HepG2 (cell line): Measurements from ENCODE around the gene FRMD1. TPM values are rescaled to one million over a fixed set of nuclear protein-coding genes. Genes with fewer than 3 reads are reported as not detected.

ENCODE experiments used
- ATAC-seq: fragments of 200-7000 bp; cut with Tn5 transposase; 3 replicates; pipeline ENCODE4 v1.9.1; 2020; ENCODE audit warnings: mild to moderate bottlenecking, moderate library complexity
- BruUV-seq: library from RNA; stranded (reverse); fragments of 400-500 nt; replicated peaks from 2 replicates; lab custom pipeline; 2021; lab: Mats Ljungman, UMichigan
- CTCF ChIA-PET: fragments of 300-600 bp; formaldehyde crosslinking; extraction: SDS; loops from one replicate; lab custom pipeline; 2021; ENCODE audit warnings: low total read pairs, inconsistent platforms, low intra/inter-chr PET ratio; lab: Yijun Ruan, JAX
- POLR2A ChIA-PET: fragments of 350-600 bp; sonication (Branson Sonifier 250); formaldehyde crosslinking; loops from one replicate; lab custom pipeline; 2020; ENCODE audit warnings: antibody characterized with exemption, inconsistent platforms; lab: Yijun Ruan, JAX
- DNase-seq: peaks from one replicate; pipeline ENCODE4 v3.0.0-alpha.2; 2015; ENCODE audit warnings: low spot score
- FAIRE-seq: peaks from 3 replicates; lab custom pipeline; 2011; peaks lifted over from hg19 to GRCh38; lab: Jason Lieb, UNC
- H2AFZ ChIP-seq: one replicate; pipeline ENCODE4 v1.6.1; 2011; ENCODE audit warnings: low read length, inconsistent platforms
- H3K27ac ChIP-seq: fragments of 300-600 bp; 3 replicates; pipeline ENCODE4 v1.8.0; 2011; ENCODE audit warnings: mixed run types, mild to moderate bottlenecking, mixed read lengths, low read length, inconsistent platforms; ENCODE audit not compliant: insufficient read depth; ENCODE audit errors: extremely low read length
- H3K27me3 ChIP-seq, 2 experiments: fragments of 200-600 bp in 1 of 2; 2 replicates in 1 of 2; 3 replicates in 1 of 2; pipeline versions ENCODE4 v1.6.0 to v1.8.0; 2011; ENCODE audit warnings: low read length in 2 of 2, mild to moderate bottlenecking in 2 of 2, moderate library complexity in 2 of 2, inconsistent platforms in 1 of 2; ENCODE audit not compliant: insufficient read depth in 2 of 2, control insufficient read depth in 1 of 2
- H3K36me3 ChIP-seq, 2 experiments: fragments of 200-600 bp in 1 of 2; replicated peaks in 1 of 2; 2 replicates in 1 of 2; 3 replicates in 1 of 2; pipeline versions ENCODE4 v1.5.1 to v1.8.0; 2011; ENCODE audit warnings: low read length in 2 of 2, inconsistent platforms in 1 of 2; ENCODE audit not compliant: insufficient read depth in 2 of 2, control insufficient read depth in 1 of 2
- H3K4me1 ChIP-seq: 2 replicates; pipeline ENCODE4 v1.5.1; 2012; ENCODE audit warnings: low read length, inconsistent platforms; ENCODE audit not compliant: insufficient read depth
- H3K4me2 ChIP-seq: 2 replicates; pipeline ENCODE4 v1.6.0; 2011; ENCODE audit warnings: low read depth, low read length, inconsistent platforms
- H3K4me3 ChIP-seq, 3 experiments: fragments of 200-600 bp in 1 of 3; sonication (generic), shearing (Covaris generic) in 1 of 3; replicated peaks in 1 of 3; 2 replicates each; pipeline ENCODE4 v1.5.1; 2011 to 2016; ENCODE audit warnings: low read length in 3 of 3, inconsistent platforms in 2 of 3, low read depth in 2 of 3, mild to moderate bottlenecking in 2 of 3, control low read depth in 1 of 3, mixed read lengths in 1 of 3; ENCODE audit not compliant: insufficient read depth in 1 of 3
- H3K79me2 ChIP-seq: one replicate; pipeline ENCODE4 v1.6.1; 2011; ENCODE audit warnings: low read length, inconsistent platforms; ENCODE audit not compliant: insufficient read depth
- H3K9ac ChIP-seq: 2 replicates; pipeline ENCODE4 v1.6.0; 2011; ENCODE audit warnings: mild to moderate bottlenecking, low read depth, low read length, inconsistent platforms; ENCODE audit not compliant: insufficient read depth
- H3K9me3 ChIP-seq: 2 replicates; pipeline ENCODE4 v1.5.1; 2012; ENCODE audit warnings: mild to moderate bottlenecking, low read length
- H4K20me1 ChIP-seq: 2 replicates; pipeline ENCODE4 v1.6.0; 2011; ENCODE audit warnings: inconsistent platforms, mild to moderate bottlenecking, low read length, moderate library complexity; ENCODE audit not compliant: insufficient read depth
- CCAR2 ChIP-seq: fragments of 200-400 bp; formaldehyde crosslinking; optimal IDR thresholded peaks from 2 replicates; pipeline ENCODE3; 2018; ENCODE audit warnings: low read depth, mild to moderate bottlenecking, low read length, moderate library complexity
- E2F5 ChIP-seq: sonication (generic); formaldehyde crosslinking; conservative IDR thresholded peaks from 2 replicates; pipeline ENCODE4 v1.4.0; 2020; ENCODE audit warnings: missing genetic modification reagents
- KLF6 ChIP-seq: IDR thresholded peaks from 2 replicates; pipeline ENCODE4 v1.8.0; 2016; ENCODE audit warnings: missing biosample characterization, missing genetic modification reagents
- NONO ChIP-seq, 2 experiments: fragments of 450-650 bp in 1 of 2; sonication (generic) in 1 of 2; formaldehyde crosslinking in 1 of 2; IDR thresholded peaks in 1 of 2; conservative IDR thresholded peaks in 1 of 2; 2 replicates each; pipeline versions ENCODE4 v1.6.1 to v1.8.0; 2017 to 2022; ENCODE audit warnings: mild to moderate bottlenecking in 1 of 2, missing genetic modification reagents in 1 of 2, moderate library complexity in 1 of 2
- PHB2 ChIP-seq: fragments of 450-650 bp; IDR thresholded peaks from 2 replicates; pipeline ENCODE4 v1.6.1; 2018; ENCODE audit not compliant: partially characterized antibody
- POLR2G ChIP-seq: fragments of 200-400 bp; formaldehyde crosslinking; IDR thresholded peaks from 2 replicates; pipeline ENCODE4 v1.6.1; 2018; ENCODE audit warnings: mild to moderate bottlenecking, low read depth, low read length, moderate library complexity
- WIZ ChIP-seq: sonication (generic); formaldehyde crosslinking; IDR thresholded peaks from 2 replicates; pipeline ENCODE4 v1.5.1; 2020; ENCODE audit warnings: mild to moderate bottlenecking, missing genetic modification reagents
- ZNF143 ChIP-seq: sonication (generic); formaldehyde crosslinking; IDR thresholded peaks from 2 replicates; pipeline ENCODE4 v1.4.0; 2020; ENCODE audit warnings: missing genetic modification reagents
- ZNF34 ChIP-seq: sonication (generic); formaldehyde crosslinking; IDR thresholded peaks from 2 replicates; pipeline ENCODE4 v1.4.0; 2020; ENCODE audit warnings: mild to moderate bottlenecking, missing genetic modification reagents, borderline replicate concordance
- ZNF660 ChIP-seq: sonication (generic); formaldehyde crosslinking; IDR thresholded peaks from 2 replicates; pipeline ENCODE4 v1.5.1; 2020; ENCODE audit warnings: mild to moderate bottlenecking, low read depth, missing genetic modification reagents, borderline replicate concordance
- WGBS: methylation state at CpG from one replicate; pipeline ENCODE4 v1.1.6; 2017; ENCODE audit warnings: low lambda C conversion rate; 5-methylcytosine and 5-hydroxymethylcytosine counted together
- in situ Hi-C: cut with HindIII; loops from 2 replicates; pipeline ENCODE4 v1.10.0; 2017; ENCODE audit warnings: low pct_unique_long_range_greater_than_20kb; ENCODE audit not compliant: extremely low pct_ligation_motif_present
- intact Hi-C: fragments of 100-400 bp; cut with micrococcal nuclease; formaldehyde crosslinking; loops from one replicate; pipeline ENCODE4 v1.10.0; 2022; ENCODE audit not compliant: unreplicated experiment
- polyA plus RNA-seq, 8 experiments: library from polyadenylated mRNA; depleted of rRNA in 3 of 8; stranded (reverse) in 7 of 8; unstranded in 1 of 8; fragments of >200 nt; fragmentation: Illumina TruSeq in 4 of 8; extraction: Trizol in 4 of 8; gene quantifications; 2 replicates each; pipeline versions ENCODE4 v1.2.1 to v1.2.3, GENCODE V29; 2011 to 2016; ENCODE audit warnings: low read depth in 4 of 8, missing spikeins in 1 of 8, mixed read lengths in 1 of 8; ENCODE audit not compliant: insufficient read depth in 1 of 8
- total RNA-seq, 5 experiments: library from RNA; depleted of rRNA; stranded (reverse); fragments of >200 nt; fragmentation: Illumina TruSeq; extraction: Trizol; gene quantifications; 2 replicates each; pipeline ENCODE4 v1.2.3, GENCODE V29; 2016; ENCODE audit warnings: low read depth in 1 of 5

Gene FRMD1
- total and polyA plus RNA-seq, 2 of the 13 experiments (the other 11 are each of a cell fraction or from before 2014, with no cell fraction given), result 0.01 TPM; not detected in 1

- no peak for FAIRE-seq
- CTCF ChIA-PET, result no interaction called here
- H3K9me3 ChIP-seq, result no peaks in the 10 kb centered on the region
These were observed 22.0 kb downstream of the FRMD1 start for GRCh38 chr6:168056892-168057527.

More at GRCh38 chr6:168056892-168057527, 22.0 kb downstream of the FRMD1 start:
- no peak for TF ChIP-seq WIZ
- TF ChIP-seq E2F5 (CRISPR knock-in tag), result no peak
- no peak for TF ChIP-seq PHB2
- TF ChIP-seq ZNF34, result no peak
- TF ChIP-seq NONO (IDR thresholded peaks at IDR 0.05), result no peak
- no peak for TF ChIP-seq NONO (CRISPR knock-in tag; conservative IDR thresholded peaks at IDR 0.05)
- TF ChIP-seq KLF6, result no peak
- no peak for TF ChIP-seq ZNF660 (CRISPR knock-in tag)
- TF ChIP-seq POLR2G, result no peak
- no peak for TF ChIP-seq ZNF143
- TF ChIP-seq CCAR2, result no peak
- WGBS, result 57% methylated on average over 23 of the region's 24 CpGs
- Histone ChIP-seq H3K9ac (no peak overlapping the region), H4K20me1 (no peaks in the 10 kb centered on the region), H3K4me1 (peaks cover 5% of the 10 kb centered on the region; the same call in 1 of the 2 replicates), H3K27me3 (peaks cover 21 to 57% of the 10 kb centered on the region in 2 experiments), H3K27ac (no peak overlapping the region), H2AFZ (no peak overlapping the region), H3K79me2 (no peaks in the 10 kb centered on the region), H3K4me2 (no peak overlapping the region), H3K36me3 (no peaks in the 10 kb centered on the region), H3K4me3 (no peak overlapping the region)
- POLR2A ChIA-PET, result no interaction called here
- no TSS peak for BruUV-seq
- intact Hi-C loops, result no loop called here
- ATAC-seq (no peak), DNase-seq (no peak)
- in situ Hi-C loops, result loop anchor here (10.0 kb wide), 1 partner anchor 78 kb away; no protein-coding TSS in a partner anchor
